VCaP (cell line): ENCODE measurements around the gene MYMX.
A peak's percentile ranks its signal among the peaks of the same experiment; 100 is the strongest.

Experiments
- H3K27ac ChIP-seq: fragments of 450-650 bp; 2 replicates; pipeline ENCODE4 v1.5.1; 2017
- CTCF ChIP-seq: fragments of 450-650 bp; conservative IDR thresholded peaks from 2 replicates; pipeline ENCODE4 v1.5.1; 2017; ENCODE audit warnings: mild to moderate bottlenecking, moderate library complexity

The MYMX gene

GRCh38 chr6:44262467-44263353, 46.0 kb downstream of the MYMX start:
- H3K27ac ChIP-seq, result no peak overlapping the region; the same call in 1 of the 2 replicates
- no peak for TF ChIP-seq CTCF

- no peak for TF ChIP-seq CTCF
- peak overlapping the region; percentile 85; the same call in 1 of the 2 replicates for H3K27ac ChIP-seq
Measured at GRCh38 chr6:44263354-44264100, 46.8 kb downstream of the MYMX start.

- no peak for TF ChIP-seq CTCF
- peak overlapping the region; percentile 85 for H3K27ac ChIP-seq
Measured at GRCh38 chr6:44264154-44265006, 47.7 kb downstream of the MYMX start.

- peak; percentile 66 for TF ChIP-seq CTCF
- H3K27ac ChIP-seq, result peak within 1 kb of the TSS; percentile 85
Measured at GRCh38 chr6:44265007-44265721, 48.4 kb downstream of the MYMX start, which contains the start of gene NFKBIE. Gene NFKBIE, minus strand, starts transcription at chr6:44265551. Its CDS starts 205 bp downstream, at chr6:44265346.

GRCh38 chr6:44265722-44266233, 49.1 kb downstream of the MYMX start:
- no peak for TF ChIP-seq CTCF
- peak overlapping the region; percentile 85 for H3K27ac ChIP-seq

- TF ChIP-seq CTCF, result no peak
- H3K27ac ChIP-seq, result peak overlapping the region; percentile 85; the same call in 1 of the 2 replicates
Measured at GRCh38 chr6:44266347-44266746, 49.6 kb downstream of the MYMX start.
